Activated CD4-positive, alpha-beta T cell treated with anti-CD3 and anti-CD28 coated beads for 24 hours (primary cell): ENCODE measurements around the gene PLLP.

ENCODE experiments used
- DNase-seq, 2 donors: peaks; one replicate each; pipeline ENCODE4 v3.0.0-alpha.2; 2020; ENCODE audit warnings: low read depth in 2 of 2

Gene PLLP

GRCh38 chr16:57256601-57257395, 27.7 kb downstream of the PLLP start:
- DNase-seq: no peak

- DNase-seq: no peak
Observed at GRCh38 chr16:57255686-57256415, 28.6 kb downstream of the PLLP start.

DNA sequence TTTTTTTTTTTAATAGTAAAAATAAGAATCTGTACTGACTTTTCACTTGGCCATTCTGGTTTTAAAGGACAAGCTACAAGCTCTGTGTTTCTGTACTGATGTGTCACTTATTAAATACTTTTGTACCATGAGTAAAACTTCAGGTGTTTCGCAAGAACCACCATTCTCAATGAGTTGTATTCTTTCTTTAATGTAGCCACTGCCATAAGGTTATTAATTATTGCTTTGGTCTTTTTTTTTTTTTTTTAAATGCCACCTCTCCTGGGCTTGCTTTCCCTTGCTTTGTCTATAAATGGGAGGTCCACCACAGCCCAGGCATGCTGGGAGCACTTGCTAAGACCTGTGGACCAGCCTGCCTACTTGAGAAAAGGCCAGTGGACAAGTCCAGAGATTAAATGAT, 31.0 kb downstream of the PLLP start:
- DNase-seq: no peak

DNA sequence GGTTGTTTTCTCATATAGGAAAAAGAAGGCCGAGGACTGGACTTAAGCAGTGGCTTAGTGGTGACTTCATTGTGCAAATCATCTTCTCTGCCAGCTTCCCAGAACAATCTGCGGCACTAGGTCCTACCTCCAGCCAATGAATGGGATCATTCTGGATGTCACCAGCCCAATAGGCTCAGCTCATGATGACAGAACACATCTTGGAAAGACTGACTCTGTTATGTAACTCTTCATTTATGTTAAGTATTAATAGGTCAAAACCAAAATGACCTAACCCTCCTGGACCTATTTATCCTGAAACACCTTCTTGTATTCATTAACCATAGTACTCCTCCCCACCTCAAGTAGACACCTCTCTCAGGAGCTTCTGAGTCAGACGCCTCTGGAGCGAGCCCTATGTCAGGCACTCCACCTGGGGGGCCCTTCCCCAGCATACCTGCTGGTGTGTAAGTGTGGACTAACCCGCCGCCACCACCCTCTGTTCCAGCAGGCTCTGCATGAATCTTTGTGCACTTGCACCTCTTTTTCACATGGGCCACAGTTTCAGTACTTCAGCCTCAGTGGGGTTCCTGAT, 32.2 kb downstream of the PLLP start:
- DNase-seq: no peak

- DNase-seq: no peak
Observed at GRCh38 chr16:57251352-57251751, 33.1 kb downstream of the PLLP start.

GRCh38 chr16:57245472-57246113, 38.9 kb downstream of the PLLP start:
- no peak for DNase-seq

DNA sequence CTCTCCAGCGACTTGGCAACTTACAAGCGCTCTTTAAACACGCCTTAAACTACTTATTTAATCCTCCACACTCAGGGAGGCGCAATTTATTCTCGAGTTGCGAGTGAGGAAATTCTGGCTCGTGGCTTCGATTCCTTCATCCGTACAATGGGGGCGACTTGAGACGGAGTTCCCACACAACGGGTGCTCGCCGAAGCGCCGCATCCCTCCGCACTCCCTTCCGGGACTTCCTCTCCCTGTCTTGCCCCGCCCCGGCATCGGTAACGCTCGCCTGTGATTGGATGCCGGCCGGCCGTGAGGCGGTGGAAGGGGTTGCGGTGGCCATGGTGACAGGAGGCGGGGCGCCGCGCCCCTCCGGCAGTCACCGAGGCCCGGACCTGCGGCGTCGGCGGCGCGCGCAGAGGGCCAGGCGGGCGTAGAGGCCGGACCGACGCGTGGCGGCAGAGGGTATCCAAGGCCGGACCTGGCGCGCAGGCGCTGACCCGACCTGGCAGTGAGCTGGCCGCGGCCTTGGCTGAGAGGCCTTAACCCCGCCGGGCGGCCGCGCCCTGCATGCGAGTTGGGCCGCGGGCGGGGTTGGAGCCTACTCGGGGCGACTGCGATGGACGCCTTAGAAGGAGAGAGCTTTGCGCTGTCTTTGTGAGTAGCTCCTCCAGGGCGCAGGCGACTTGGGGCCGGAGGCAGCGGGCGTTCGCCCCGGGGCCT, 39.6 kb downstream of the PLLP start, which contains the start of gene ARL2BP:
Gene ARL2BP (plus strand): TSS at position 493 of the 705 bp plus-strand sequence. CDS start 109 bp downstream, at position 602.
- DNase-seq: peak; percentile 94 to 96

DNA sequence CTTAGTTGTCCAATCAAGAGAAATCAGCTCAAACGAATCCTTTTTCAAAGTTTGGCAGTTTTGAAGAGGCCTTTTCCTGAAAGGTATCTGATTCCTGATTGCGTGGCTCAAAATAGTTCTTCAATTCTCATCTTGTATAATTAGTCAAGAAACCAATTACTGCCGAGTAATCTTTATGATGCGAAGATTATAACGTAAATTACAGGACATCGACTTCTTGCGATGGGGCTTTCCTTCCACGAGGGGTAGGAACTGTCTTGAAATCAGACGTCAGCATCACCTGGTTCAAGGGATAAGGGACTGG, 40.1 kb downstream of the PLLP start:
- DNase-seq: no peak

DNA sequence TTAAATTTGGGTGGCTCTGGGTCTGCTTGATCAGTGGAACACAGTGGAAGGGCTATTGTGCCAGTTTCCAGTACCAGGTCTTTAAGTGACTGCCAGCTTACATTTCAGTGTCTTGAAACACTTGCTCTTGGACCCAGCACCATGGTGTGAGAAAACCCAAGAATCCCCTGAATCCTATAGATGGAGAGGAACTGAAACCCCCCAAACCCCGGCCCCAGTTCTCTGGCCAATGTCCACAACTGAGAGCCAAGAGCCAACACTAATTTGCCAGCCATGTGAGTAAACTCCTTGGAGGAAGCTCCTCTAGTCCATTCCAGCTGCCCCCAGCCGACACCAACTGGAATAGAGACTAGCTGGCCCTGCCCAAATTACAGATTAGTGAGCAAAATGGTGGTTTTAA, 41.8 kb downstream of the PLLP start:
- DNase-seq: no peak

DNA sequence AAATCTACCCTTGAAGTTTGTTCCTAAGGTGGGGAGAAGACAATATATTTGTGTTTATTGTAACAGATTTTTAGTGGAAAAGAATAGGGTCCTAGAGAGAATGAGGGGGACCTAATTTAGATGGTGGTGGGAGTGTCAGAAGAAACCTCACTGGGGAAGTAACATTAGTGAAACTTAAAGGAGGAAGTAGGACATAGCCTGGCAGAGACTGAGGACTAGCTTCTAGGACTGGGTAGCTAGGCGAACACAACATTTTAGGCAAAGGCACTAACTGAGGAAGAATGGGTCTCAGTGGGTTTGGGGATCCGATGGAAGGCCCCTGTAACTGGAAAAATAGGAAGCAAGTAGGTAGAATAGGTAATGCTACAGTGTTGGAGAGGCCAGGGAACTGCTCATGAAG, 43.6 kb downstream of the PLLP start:
- DNase-seq: no peak

DNA sequence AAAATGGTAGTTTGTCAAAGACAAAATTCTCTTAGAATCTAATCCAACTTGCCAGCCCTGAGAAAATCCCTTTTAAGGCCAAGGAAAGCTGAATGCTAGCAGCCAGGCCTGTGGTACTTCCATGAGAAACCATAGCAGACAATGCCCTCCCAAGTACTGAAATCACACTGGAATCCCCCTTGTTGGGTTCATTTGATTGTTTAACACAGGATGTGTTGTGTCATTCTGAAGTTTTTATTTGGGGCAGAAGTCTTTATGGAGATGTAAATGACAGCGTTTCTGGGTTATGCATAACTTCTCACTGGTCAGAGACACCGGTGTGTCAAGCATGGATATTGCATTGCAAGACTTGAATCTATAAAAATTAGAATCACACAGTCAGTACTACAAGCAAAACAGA, 45.4 kb downstream of the PLLP start:
- DNase-seq: no peak

DNA sequence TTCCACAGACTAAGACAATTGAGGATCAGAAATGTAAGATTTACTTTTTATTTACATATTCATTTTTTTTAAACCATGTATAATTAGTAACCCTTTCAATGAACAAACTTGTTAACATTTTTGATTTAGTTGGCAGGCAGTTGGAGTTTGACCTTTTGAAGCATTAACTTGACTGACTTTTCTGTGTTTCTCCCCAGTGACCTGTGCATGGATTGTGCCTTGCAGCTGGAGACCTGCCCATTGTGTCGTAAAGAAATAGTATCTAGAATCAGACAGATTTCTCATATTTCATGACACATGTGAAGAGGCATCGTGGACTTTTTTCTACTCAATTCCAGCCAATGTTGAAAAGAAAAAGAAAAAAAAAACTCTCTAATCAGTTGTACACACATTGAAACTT, 45.8 kb downstream of the PLLP start:
- no peak for DNase-seq

DNA sequence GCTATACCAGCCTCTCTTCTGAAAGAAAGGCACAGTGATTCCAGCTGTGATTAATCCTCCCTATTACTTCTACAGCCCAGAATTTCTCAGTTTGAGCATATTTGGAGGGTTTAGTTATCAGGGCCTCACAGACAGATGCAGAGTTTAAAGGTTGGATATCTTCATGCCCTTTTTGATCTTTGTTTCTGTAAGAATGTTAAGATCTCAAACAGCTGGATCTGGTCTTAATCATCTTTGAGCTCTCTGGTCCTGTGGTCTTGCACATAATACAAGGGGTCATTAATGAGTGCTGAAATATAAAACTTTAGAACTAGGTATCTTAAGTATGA, 48.5 kb downstream of the PLLP start:
- DNase-seq: no peak

DNA sequence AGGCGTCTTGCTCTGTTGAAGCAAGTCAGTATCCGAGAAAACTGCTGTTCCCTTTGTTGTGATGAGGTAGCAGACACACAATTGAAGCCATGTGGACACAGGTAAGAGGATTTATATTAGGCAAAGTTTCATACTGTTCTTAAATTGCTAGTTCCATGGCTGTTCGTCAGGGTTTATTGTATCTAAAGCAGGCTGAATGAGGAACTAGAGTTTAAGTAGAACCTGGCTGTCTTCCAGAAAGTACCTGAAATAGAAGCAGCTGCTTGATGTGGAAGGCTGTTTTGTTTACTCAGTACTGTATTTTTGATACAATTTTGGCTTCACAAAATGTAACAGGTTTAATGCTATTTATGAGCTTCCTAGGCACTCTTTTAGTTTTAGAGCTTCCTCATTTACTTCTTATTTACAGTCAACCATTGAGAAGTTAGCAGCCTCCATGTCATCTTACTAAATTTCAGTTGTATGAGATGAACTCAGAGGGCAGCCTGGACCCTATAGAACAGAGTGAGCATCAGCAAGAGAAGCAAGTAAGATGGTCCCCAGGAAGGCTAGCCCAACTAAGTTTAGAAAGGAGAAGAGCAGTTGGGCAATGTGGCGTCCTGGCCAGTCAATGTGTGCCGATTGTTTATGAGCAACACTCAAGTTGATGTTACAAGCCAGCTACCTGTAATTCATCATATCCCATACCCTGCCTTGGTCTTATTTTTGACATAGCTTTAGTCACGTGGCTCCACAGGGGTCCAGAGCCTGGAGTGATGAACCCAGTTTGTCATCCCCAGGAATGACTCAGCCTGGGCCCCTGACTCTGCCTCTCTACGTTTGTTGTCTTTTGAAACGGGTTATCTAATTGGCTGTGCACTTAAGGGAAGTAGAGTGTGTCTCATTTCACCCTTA, 49.1 kb downstream of the PLLP start:
- DNase-seq: no peak

GRCh38 chr16:57234707-57235092, 49.8 kb downstream of the PLLP start:
- DNase-seq: no peak

GRCh38 chr16:57233944-57234706, 50.3 kb downstream of the PLLP start:
- no peak for DNase-seq

GRCh38 chr16:57231821-57232350, 52.6 kb downstream of the PLLP start:
- DNase-seq: no peak

DNA sequence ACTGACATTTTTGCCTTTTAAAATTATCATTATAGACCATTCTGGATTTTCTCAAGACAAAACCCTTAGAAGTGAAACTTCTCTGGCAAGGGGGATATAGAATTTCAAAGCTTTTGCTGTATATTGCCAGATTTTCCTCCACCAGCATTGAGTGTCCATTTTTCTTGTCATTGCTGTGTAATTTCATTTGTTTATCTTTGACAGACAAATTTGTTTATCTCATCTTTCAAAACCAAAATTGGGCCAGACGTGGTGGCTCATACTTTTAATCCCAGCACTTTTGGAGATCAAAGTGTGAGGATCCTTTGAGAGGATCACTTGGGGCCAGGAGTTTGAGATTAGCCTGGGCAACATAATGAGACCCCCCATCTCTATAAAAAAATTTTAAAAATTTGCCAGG, 55.4 kb downstream of the PLLP start:
- no peak for DNase-seq

DNA sequence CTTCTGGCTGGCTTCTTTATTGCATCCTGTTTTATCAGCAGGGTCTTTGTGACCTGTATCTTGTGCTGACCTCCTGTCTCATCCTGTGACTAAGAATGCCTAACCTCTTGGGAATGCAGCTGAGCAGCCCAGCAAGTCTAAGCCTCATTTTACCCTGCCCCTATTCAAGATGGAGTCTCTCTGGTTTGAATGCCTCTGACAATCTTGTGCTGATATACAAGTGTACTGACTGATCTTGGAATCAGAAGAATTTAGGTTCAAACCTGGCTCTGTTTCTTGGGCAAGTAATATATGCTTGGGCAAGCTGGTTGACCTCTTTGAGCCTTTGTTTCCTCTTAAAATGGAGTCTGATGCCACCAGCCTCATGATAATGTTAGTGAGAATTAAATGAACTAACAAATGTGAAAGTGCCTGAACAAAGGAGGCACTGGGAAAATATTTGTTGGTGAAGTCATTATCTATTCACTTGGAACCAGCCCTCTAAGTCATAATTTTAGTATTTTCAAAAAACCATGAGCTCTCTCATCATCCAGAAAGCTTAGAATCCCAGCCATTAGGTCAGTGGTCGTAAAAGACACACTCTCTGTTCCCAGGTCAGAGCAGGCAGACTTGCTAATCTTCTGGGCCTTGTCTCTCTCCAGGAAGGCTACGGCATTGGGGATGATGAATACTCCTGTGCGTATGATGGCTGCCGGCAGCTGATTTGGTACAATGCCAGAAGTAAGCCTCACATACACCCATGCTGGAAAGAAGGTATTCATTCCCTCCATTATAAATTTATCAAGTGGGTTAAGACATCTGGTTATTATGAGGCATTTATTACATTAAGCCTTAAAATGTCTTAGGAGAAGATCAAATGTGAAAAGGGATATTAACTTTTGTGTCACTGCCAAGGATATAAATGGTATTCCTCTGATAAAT, 57.5 kb downstream of the PLLP start:
- no peak for DNase-seq
